Gastrocnemius medialis (tissue), 4 donors: Measurements from ENCODE around the gene METTL17. TPM values are rescaled to one million over a fixed set of nuclear protein-coding genes. Genes with fewer than 3 reads are reported as not detected.
A peak's percentile ranks its signal among the peaks of the same experiment; 100 is the strongest.

ENCODE experiments used
- ATAC-seq, 2 donors: fragments of 150-250 bp; one replicate each; pipeline ENCODE4 v1.9.1; 2016
- DNase-seq, 2 donors: peaks; one replicate each; pipeline ENCODE4 v3.0.0-alpha.2; 2019
- H3K27ac ChIP-seq, 4 donors: fragments of 200-600 bp; sonication (generic); 1 replicate in 1 of 4; 2 replicates in 3 of 4; pipeline ENCODE4 v1.5.1; 2016 to 2018; ENCODE audit warnings: mild to moderate bottlenecking in 2 of 4, moderate library complexity in 1 of 4
- H3K27me3 ChIP-seq, 3 donors: fragments of 200-600 bp; sonication (generic) in 2 of 3; 1 replicate in 1 of 3; 2 replicates in 2 of 3; pipeline versions ENCODE4 v1.5.1 to v1.6.0; 2016 to 2019; ENCODE audit warnings: mild to moderate bottlenecking in 1 of 3, moderate library complexity in 1 of 3
- H3K36me3 ChIP-seq, 2 donors: fragments of 200-600 bp; sonication (generic) in 1 of 2; one replicate each; pipeline ENCODE4 v1.5.1; 2017 to 2018
- H3K4me1 ChIP-seq, 2 donors: fragments of 200-600 bp; sonication (generic) in 1 of 2; one replicate each; pipeline ENCODE4 v1.5.1; 2016 to 2017; ENCODE audit warnings: mild to moderate bottlenecking in 2 of 2
- H3K4me3 ChIP-seq, 4 donors: fragments of 200-600 bp; sonication (generic) in 3 of 4; 1 replicate in 1 of 4; 2 replicates in 3 of 4; pipeline ENCODE4 v1.5.1; 2016 to 2019; ENCODE audit warnings: mild to moderate bottlenecking in 2 of 4
- H3K9me3 ChIP-seq, 3 donors: fragments of 200-600 bp; sonication (generic) in 2 of 3; 1 replicate in 1 of 3; 2 replicates in 2 of 3; pipeline ENCODE4 v1.5.1; 2016 to 2019
- POLR2A ChIP-seq, 2 donors: fragments of 450-650 bp; IDR thresholded peaks; one replicate each; pipeline ENCODE4 v1.6.1; 2017; ENCODE audit warnings: antibody characterized with exemption in 2 of 2, mild to moderate bottlenecking in 2 of 2, moderate library complexity in 2 of 2
- in situ Hi-C, 4 donors: fragments of 200-750 bp; cut with MboI; loops; one replicate each; pipeline versions ENCODE4 v1.15.0 to v1.8.0; 2017; ENCODE audit warnings: low sequenced_read_pairs in 4 of 4
- intact Hi-C: fragments of 100-400 bp; cut with DNase I; formaldehyde crosslinking; loops from one replicate; pipeline ENCODE4 v1.15.1; 2023; ENCODE audit warnings: low total_unique reads
- total RNA-seq, 4 donors: library from RNA; depleted of rRNA; stranded (reverse); fragments of >200 nt; gene quantifications; one replicate each; pipeline versions ENCODE4 v1.1.0 to v1.2.3, GENCODE V29; 2016
- TF ChIP-seq, protein P1 (sequence below), 5 experiments: fragments of 450-650 bp in 3 of 5; fragments of 200-600 bp in 2 of 5; sonication (generic) in 2 of 5; IDR thresholded peaks in 4 of 5; conservative IDR thresholded peaks in 1 of 5; 1 replicate in 4 of 5; 2 replicates in 1 of 5; pipeline ENCODE4 v1.5.1; 2016 to 2019; ENCODE audit warnings: antibody characterized with exemption in 5 of 5, mild to moderate bottlenecking in 3 of 5, moderate library complexity in 3 of 5

Gene METTL17
- total RNA-seq, 4 donors from 2014 or later: 33.9 to 69.5 (median 50.8) TPM

DNA sequence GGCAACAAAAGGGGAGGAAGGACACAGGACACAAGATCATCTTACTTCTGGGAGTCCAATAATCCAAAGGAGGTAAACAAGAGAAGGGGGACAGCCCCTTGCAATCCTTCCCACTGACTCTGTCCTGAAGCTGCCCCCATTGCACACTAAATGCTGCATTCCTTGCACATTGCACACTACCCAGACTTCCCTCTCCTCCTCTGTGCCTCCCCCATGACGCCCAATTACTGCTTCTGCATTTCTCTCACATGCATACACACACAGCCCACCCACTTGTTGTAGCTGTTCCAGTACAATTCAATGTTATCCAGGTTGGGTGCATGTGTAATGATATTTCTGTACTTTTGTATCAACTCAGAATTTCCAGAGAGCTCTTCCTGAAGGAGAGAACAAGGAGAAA lies 29.6 kb downstream of the METTL17 start:
- intact Hi-C loops: no loop called here
- in situ Hi-C loops: loop anchor here (10.0 kb wide), 2 partner anchors 75 to 85 kb away; partner anchors contain the start of genes TMEM253 (in 2 of the 4) and ZNF219 (in 2 of the 4)
- peak overlapping the region; percentile 97 to 100 (median 100) for H3K27ac ChIP-seq
- H3K27me3 ChIP-seq: no peaks in the 10 kb centered on the region
- H3K4me3 ChIP-seq: peak overlapping the region in 1 of 4 donors; percentile 16
- H3K36me3 ChIP-seq: peaks cover 0 to 74% of the 10 kb centered on the region in 2 donors
- TF ChIP-seq, protein P1, sequence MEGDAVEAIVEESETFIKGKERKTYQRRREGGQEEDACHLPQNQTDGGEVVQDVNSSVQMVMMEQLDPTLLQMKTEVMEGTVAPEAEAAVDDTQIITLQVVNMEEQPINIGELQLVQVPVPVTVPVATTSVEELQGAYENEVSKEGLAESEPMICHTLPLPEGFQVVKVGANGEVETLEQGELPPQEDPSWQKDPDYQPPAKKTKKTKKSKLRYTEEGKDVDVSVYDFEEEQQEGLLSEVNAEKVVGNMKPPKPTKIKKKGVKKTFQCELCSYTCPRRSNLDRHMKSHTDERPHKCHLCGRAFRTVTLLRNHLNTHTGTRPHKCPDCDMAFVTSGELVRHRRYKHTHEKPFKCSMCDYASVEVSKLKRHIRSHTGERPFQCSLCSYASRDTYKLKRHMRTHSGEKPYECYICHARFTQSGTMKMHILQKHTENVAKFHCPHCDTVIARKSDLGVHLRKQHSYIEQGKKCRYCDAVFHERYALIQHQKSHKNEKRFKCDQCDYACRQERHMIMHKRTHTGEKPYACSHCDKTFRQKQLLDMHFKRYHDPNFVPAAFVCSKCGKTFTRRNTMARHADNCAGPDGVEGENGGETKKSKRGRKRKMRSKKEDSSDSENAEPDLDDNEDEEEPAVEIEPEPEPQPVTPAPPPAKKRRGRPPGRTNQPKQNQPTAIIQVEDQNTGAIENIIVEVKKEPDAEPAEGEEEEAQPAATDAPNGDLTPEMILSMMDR (IDR thresholded peaks at IDR 0.05 in 4 of 5, conservative IDR thresholded peaks at IDR 0.05 in 1 of 5): no peak
- no peak for TF ChIP-seq POLR2A (IDR thresholded peaks at IDR 0.05)
- DNase-seq: no peak
- H3K4me1 ChIP-seq: peaks cover 87 to 95% of the 10 kb centered on the region in 2 donors
- ATAC-seq: no peak
- H3K9me3 ChIP-seq: no peaks in the 10 kb centered on the region

DNA sequence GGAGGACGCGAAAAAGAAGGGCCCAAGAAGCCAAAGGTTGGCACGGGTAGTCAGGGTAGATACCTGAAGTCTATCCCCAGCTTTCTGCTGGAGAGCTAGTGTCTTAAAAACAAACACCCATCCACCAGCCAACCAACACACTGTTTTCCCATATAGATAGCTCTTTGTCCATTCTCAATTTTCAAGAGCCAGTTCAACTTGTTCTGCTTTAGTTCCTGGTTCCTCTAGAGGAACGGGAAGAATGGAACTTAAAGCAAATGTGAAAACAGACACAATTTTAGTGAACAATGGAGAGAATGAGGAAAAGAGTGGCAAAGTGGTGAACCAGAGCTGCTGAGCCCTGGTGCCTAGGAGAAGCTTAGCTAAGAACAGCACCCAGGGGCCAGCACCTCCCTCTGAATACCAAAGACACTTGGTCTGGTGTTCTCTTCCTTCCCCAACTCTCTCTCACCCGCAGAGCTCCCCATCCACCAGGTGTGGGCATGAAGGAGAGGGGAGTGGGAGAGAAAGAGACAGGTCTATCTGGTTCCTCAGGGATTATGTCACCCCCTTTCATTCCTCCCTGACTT lies 31.3 kb downstream of the METTL17 start:
- Histone ChIP-seq H3K4me1 (peaks cover 77 to 81% of the 10 kb centered on the region in 2 donors), H3K9me3 (no peaks in the 10 kb centered on the region), H3K27me3 (no peaks in the 10 kb centered on the region), H3K27ac (peak overlapping the region; percentile 97 to 100 (median 100)), H3K36me3 (peaks cover 0 to 74% of the 10 kb centered on the region in 2 donors), H3K4me3 (peak overlapping the region in 3 of 4 donors; percentile 99)
- DNase-seq: no peak
- ATAC-seq: no peak
- no peak for TF ChIP-seq POLR2A (IDR thresholded peaks at IDR 0.05)
- TF ChIP-seq, protein P1 (IDR thresholded peaks at IDR 0.05 in 4 of 5, conservative IDR thresholded peaks at IDR 0.05 in 1 of 5): no peak
- in situ Hi-C loops (no loop called here), intact Hi-C loops (no loop called here)

DNA sequence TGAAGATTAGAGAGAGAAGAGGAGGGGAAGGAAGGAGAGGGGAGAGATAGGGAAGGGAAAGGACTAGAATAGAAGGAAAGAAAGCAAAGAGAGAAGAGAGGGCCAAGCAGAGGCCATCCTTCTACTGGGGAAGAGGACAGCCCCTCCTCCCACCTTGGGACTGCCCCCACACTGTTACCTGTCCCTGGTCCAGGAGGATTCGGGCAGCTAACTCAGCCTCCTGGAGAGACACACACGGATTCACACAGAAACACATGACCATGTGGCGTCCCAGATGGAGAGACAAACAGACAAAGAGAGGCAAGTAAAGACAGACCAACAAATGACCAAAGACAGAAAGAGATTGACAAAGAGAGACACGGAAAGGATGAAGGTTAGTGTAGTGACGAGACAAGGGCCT lies 32.9 kb downstream of the METTL17 start:
- H3K36me3 ChIP-seq: peaks cover 0 to 58% of the 10 kb centered on the region in 2 donors
- H3K27me3 ChIP-seq: no peaks in the 10 kb centered on the region
- no peak for ATAC-seq
- H3K4me1 ChIP-seq: peaks cover 77 to 81% of the 10 kb centered on the region in 2 donors
- peak overlapping the region; percentile 97 to 100 (median 100) for H3K27ac ChIP-seq
- in situ Hi-C loops: no loop called here
- TF ChIP-seq, protein P1 (IDR thresholded peaks at IDR 0.05 in 4 of 5, conservative IDR thresholded peaks at IDR 0.05 in 1 of 5): no peak
- TF ChIP-seq POLR2A (IDR thresholded peaks at IDR 0.05): no peak
- intact Hi-C loops: no loop called here
- peak overlapping the region; percentile 95 to 99 (median 99) for H3K4me3 ChIP-seq
- DNase-seq: no peak
- no peaks in the 10 kb centered on the region for H3K9me3 ChIP-seq

DNA sequence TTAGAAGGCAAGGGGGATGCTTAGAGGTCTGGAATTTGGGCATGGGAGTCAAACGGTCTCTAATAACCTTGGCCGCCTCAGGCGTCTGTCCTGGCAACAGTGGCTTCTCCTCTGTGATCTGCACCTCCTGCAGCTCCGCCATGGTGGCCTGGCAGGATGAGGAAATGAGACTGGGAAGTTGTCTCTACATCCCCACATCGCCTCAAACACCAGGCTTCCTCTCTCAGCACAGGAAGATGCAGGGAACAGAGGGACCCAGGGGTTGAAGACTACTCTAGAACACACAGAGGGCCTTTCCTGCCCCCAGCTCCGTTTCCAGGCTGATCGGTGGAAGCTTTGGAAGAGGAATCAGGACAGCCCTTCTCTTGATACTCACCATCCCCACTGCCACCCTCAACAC lies 33.4 kb downstream of the METTL17 start:
- Histone ChIP-seq H3K36me3 (peaks cover 0 to 53% of the 10 kb centered on the region in 2 donors), H3K4me3 (peak overlapping the region; percentile 95 to 99 (median 99)), H3K4me1 (peaks cover 77 to 80% of the 10 kb centered on the region in 2 donors), H3K27ac (peak overlapping the region; percentile 97 to 100 (median 100)), H3K9me3 (no peaks in the 10 kb centered on the region), H3K27me3 (no peaks in the 10 kb centered on the region)
- in situ Hi-C loops (no loop called here), intact Hi-C loops (no loop called here)
- DNase-seq: peak in 1 of 2 donors; percentile 49
- ATAC-seq: no peak
- no peak for TF ChIP-seq POLR2A (IDR thresholded peaks at IDR 0.05)
- TF ChIP-seq, protein P1 (IDR thresholded peaks at IDR 0.05 in 4 of 5, conservative IDR thresholded peaks at IDR 0.05 in 1 of 5): no peak
